Thyroid gland (tissue), 4 donors: Measurements from ENCODE around the gene ZBTB7C. TPM values are rescaled to one million over a fixed set of nuclear protein-coding genes. Genes with fewer than 3 reads are reported as not detected.
"Not testable (repeated sequence)": the region's sequence is repeated elsewhere in the genome, so short reads cannot be mapped to it uniquely, and the experiment has no call there.

Experiments used
- DNase-seq, 2 donors: peaks; one replicate each; pipeline ENCODE4 v3.0.0-alpha.2; 2019
- H3K27ac ChIP-seq, 3 donors: fragments of 200-600 bp; sonication (generic); 1 replicate in 2 of 3; 2 replicates in 1 of 3; pipeline ENCODE4 v1.5.1; 2016 to 2019; ENCODE audit warnings: mild to moderate bottlenecking in 1 of 3, moderate library complexity in 1 of 3
- H3K27me3 ChIP-seq: fragments of 200-600 bp; sonication (generic); one replicate; pipeline ENCODE4 v1.5.1; 2019
- H3K36me3 ChIP-seq, 2 donors: fragments of 200-600 bp; sonication (generic); one replicate each; pipeline ENCODE4 v1.5.1; 2016 to 2019
- H3K4me1 ChIP-seq, 2 donors: fragments of 200-600 bp; sonication (generic); one replicate each; pipeline ENCODE4 v1.5.1; 2017 to 2019
- H3K4me3 ChIP-seq, 3 donors: fragments of 200-600 bp; sonication (generic); replicated peaks in 1 of 3; 1 replicate in 2 of 3; 2 replicates in 1 of 3; pipeline ENCODE4 v1.5.1; 2016; ENCODE audit warnings: mild to moderate bottlenecking in 1 of 3
- H3K9me3 ChIP-seq: fragments of 200-600 bp; sonication (generic); one replicate; pipeline ENCODE4 v1.5.1; 2017
- POLR2A ChIP-seq, 2 donors: fragments of 450-650 bp; IDR thresholded peaks; one replicate each; pipeline ENCODE4 v1.6.1; 2017; ENCODE audit warnings: antibody characterized with exemption in 2 of 2, mild to moderate bottlenecking in 2 of 2, moderate library complexity in 1 of 2
- WGBS, 2 donors: methylation state at CpG; one replicate each; pipeline ENCODE4 v1.1.5; 2017; 5-methylcytosine and 5-hydroxymethylcytosine counted together
- intact Hi-C: fragments of 100-400 bp; cut with DNase I; formaldehyde crosslinking; loops from one replicate; pipeline ENCODE4 v1.15.1; 2023
- total RNA-seq, 4 donors: library from RNA; depleted of rRNA; stranded (reverse); fragments of >200 nt; gene quantifications; one replicate each; pipeline ENCODE4 v1.2.3, GENCODE V29; 2016
- TF ChIP-seq, protein P1 (sequence below), 6 experiments: fragments of 200-600 bp in 3 of 6; fragments of 450-650 bp in 3 of 6; sonication (generic) in 3 of 6; IDR thresholded peaks; one replicate each; pipeline ENCODE4 v1.5.1; 2016 to 2019; ENCODE audit warnings: antibody characterized with exemption in 6 of 6, mild to moderate bottlenecking in 2 of 6, inconsistent platforms in 1 of 6, moderate library complexity in 1 of 6

The ZBTB7C gene
- total RNA-seq, 4 donors from 2014 or later: 41.7 to 66.7 (median 49.5) TPM

DNA sequence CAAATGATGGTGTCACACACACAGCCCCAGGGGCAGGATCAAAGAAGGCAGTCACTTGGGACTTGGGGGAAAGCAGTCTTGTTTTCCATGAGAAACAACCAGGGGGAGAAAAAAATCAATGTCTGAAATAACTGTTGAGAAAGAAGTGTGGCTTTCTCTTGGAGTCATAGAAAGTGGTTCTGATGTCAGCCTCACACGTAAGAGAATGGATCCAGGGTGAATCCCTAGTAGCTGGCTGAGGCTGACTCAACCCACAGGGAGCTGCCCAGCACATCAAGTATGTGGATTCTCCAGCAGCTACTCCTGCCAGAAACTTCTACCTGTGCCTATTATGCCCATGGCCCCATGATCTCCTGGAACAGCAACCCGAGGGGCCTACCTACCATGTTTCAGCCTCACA, 33.6 kb upstream of the ZBTB7C start:
- DNase-seq: no peak
- Histone ChIP-seq H3K4me3 (no peak overlapping the region), H3K27ac (no peak overlapping the region), H3K4me1 (peaks cover 10 to 32% of the 10 kb centered on the region in 2 donors), H3K27me3 (no peaks in the 10 kb centered on the region), H3K9me3 (no peaks in the 10 kb centered on the region), H3K36me3 (no peaks in the 10 kb centered on the region)
- intact Hi-C loops: loop anchor here (5.0 kb wide), 1 partner anchor 665 kb away; no protein-coding TSS in a partner anchor
- 86 to 90% methylated on average over 2 of the region's 2 CpGs for WGBS, 2 donors
- TF ChIP-seq, protein P1, sequence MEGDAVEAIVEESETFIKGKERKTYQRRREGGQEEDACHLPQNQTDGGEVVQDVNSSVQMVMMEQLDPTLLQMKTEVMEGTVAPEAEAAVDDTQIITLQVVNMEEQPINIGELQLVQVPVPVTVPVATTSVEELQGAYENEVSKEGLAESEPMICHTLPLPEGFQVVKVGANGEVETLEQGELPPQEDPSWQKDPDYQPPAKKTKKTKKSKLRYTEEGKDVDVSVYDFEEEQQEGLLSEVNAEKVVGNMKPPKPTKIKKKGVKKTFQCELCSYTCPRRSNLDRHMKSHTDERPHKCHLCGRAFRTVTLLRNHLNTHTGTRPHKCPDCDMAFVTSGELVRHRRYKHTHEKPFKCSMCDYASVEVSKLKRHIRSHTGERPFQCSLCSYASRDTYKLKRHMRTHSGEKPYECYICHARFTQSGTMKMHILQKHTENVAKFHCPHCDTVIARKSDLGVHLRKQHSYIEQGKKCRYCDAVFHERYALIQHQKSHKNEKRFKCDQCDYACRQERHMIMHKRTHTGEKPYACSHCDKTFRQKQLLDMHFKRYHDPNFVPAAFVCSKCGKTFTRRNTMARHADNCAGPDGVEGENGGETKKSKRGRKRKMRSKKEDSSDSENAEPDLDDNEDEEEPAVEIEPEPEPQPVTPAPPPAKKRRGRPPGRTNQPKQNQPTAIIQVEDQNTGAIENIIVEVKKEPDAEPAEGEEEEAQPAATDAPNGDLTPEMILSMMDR (IDR thresholded peaks at IDR 0.05): no peak
- no peak for TF ChIP-seq POLR2A (IDR thresholded peaks at IDR 0.05)

DNA sequence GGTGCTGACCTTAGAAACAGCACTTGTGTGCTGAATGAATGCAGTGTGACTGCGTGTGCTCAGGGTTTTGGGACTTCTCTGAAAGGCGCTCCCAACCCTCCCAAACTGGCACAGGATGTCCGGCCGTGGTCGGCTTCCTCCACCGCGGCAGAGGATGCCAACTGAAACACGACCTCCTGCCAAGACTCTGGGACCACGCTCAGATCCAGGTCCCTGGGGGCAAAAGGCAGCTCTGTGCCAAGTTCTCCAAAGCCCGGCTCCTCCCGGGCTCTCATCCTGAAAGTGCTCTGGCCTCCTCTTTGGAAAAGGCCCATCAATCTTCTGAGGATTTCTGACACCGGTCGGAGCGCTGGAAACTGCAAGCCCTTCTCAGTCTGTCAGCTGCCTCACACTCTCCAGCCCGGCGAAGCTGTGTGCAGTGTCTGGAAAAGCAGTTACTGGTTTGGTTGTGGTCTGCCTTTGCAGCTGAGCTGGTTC, 32.3 kb upstream of the ZBTB7C start:
- no peak overlapping the region for H3K4me3 ChIP-seq
- H3K27ac ChIP-seq: peak overlapping the region in 2 of 3 donors; percentile 4 to 42
- H3K27me3 ChIP-seq: no peaks in the 10 kb centered on the region
- H3K4me1 ChIP-seq: peaks cover 10 to 30% of the 10 kb centered on the region in 2 donors
- DNase-seq: peak; percentile 73 to 76
- TF ChIP-seq POLR2A (IDR thresholded peaks at IDR 0.05): no peak
- TF ChIP-seq, protein P1 (IDR thresholded peaks at IDR 0.05): no peak
- H3K9me3 ChIP-seq: no peaks in the 10 kb centered on the region
- no peaks in the 10 kb centered on the region for H3K36me3 ChIP-seq
- intact Hi-C loops: loop anchor here (5.0 kb wide), 1 partner anchor 664 kb away; no protein-coding TSS in a partner anchor
- WGBS, 2 donors: 4 to 8% methylated on average over 8 to 10 of the region's 16 CpGs

DNA sequence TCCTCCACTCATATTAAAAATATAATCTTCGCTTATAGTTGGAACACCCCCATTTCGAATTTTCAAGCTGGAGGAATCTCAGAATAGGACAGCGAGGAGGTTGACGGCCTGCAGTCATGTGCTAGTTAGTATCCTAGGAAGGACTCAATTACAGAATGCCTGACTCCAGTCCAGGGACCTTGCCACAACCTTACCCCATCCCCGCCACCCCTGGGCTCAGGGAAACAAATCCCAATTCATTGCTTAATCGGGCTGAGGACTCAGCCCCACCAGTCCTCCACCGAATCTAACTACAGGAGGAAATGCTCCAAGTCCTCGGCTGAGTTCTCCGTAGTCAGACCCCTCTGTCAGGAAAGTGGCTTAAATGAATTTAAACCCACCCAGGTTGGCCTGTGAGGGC, 31.7 kb upstream of the ZBTB7C start:
- Histone ChIP-seq H3K9me3 (no peaks in the 10 kb centered on the region), H3K27me3 (no peaks in the 10 kb centered on the region), H3K4me1 (peaks cover 10 to 27% of the 10 kb centered on the region in 2 donors), H3K4me3 (no peak overlapping the region), H3K27ac (peak overlapping the region in 1 of 3 donors; percentile 42), H3K36me3 (no peaks in the 10 kb centered on the region)
- TF ChIP-seq, protein P1 (IDR thresholded peaks at IDR 0.05): no peak
- no peak for TF ChIP-seq POLR2A (IDR thresholded peaks at IDR 0.05)
- intact Hi-C loops: loop anchor here (5.0 kb wide), 1 partner anchor 664 kb away; no protein-coding TSS in a partner anchor
- DNase-seq: no peak
- 70 to 82% methylated on average over 8 to 9 of the region's 9 CpGs for WGBS, 2 donors

DNA sequence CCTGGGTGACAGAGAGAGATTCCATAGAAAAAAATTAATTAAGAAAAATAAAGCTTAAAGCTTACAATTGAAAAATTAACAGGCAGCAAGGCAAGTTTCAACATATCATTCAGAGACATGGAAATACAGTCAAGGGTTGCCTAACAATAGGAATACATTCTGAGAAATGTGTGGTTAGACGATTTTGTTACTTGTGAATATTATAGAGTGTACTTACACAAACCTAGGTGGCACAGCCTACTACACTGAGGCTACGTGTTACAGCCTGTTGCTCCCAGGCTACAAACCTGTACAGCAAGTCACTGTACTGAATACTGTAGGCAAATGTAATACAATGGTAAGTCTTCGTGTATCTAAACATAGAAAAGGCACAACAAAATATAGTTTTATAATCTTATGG, 27.7 kb upstream of the ZBTB7C start:
- no peak for DNase-seq
- no peaks in the 10 kb centered on the region for H3K36me3 ChIP-seq
- H3K9me3 ChIP-seq: no peaks in the 10 kb centered on the region
- no peaks in the 10 kb centered on the region for H3K27me3 ChIP-seq
- H3K4me3 ChIP-seq: no peak overlapping the region
- H3K4me1 ChIP-seq: peaks cover 10 to 12% of the 10 kb centered on the region in 2 donors
- 85 to 87% methylated on average over 3 of the region's 3 CpGs for WGBS, 2 donors
- intact Hi-C loops: no loop called here
- H3K27ac ChIP-seq: no peak overlapping the region
- no peak for TF ChIP-seq POLR2A (IDR thresholded peaks at IDR 0.05)
- TF ChIP-seq, protein P1 (IDR thresholded peaks at IDR 0.05): no peak

DNA sequence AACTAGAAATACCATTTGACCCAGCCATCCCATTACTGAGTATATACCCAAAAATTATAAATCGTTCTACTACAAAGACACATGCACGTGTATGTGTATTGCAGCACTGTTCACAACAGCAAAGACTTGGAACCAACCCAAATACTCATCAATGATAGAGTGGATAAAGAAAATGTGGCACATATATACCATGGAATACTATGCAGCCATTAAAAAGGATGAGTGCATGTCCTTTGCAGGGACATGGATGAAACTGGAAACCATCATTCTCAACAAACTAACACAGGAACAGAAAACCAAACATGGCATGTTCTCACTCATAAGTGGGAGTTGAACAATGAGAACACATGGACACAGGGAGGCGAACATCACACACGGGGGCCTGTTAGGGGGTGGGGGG, 25.2 kb upstream of the ZBTB7C start:
- H3K4me1 ChIP-seq, intact Hi-C loops, DNase-seq, H3K36me3 ChIP-seq, H3K27me3 ChIP-seq, H3K9me3 ChIP-seq, H3K27ac ChIP-seq, H3K4me3 ChIP-seq: not testable (repeated sequence)
- WGBS, 2 donors: 93 to 94% methylated on average over 4 of the region's 4 CpGs
